Measurements from ENCODE around the gene PRELID3B.

Gene PRELID3B

GRCh38 chr20:59028812-59029211 is 13.8 kb downstream of the PRELID3B start:
- H4K20me1 ChIP-seq, result peaks cover 74% of the 10 kb centered on the region
- H3K4me1 ChIP-seq, result peaks cover 42% of the 10 kb centered on the region
- peak overlapping the region; percentile 23; the same call in 1 of the 2 replicates for H3K9ac ChIP-seq
- peak overlapping the region; percentile 37 for H3K4me2 ChIP-seq
- H3K9me3 ChIP-seq, result no peaks in the 10 kb centered on the region
- TF ChIP-seq Cebpa-rat (IDR thresholded peaks at IDR 0.05), result no peak
- H3K27me3 ChIP-seq, result no peaks in the 10 kb centered on the region
- H3K4me3 ChIP-seq, result no peak overlapping the region
- H3K36me3 ChIP-seq, result peaks cover 69% of the 10 kb centered on the region
- H3K27ac ChIP-seq, result no peak overlapping the region

- Histone ChIP-seq H4K20me1 (peaks cover 81% of the 10 kb centered on the region), H3K27ac (no peak overlapping the region), H3K4me2 (no peak overlapping the region), H3K4me1 (peaks cover 32% of the 10 kb centered on the region), H3K4me3 (no peak overlapping the region), H3K9ac (no peak overlapping the region), H3K36me3 (peaks cover 73% of the 10 kb centered on the region), H3K9me3 (no peaks in the 10 kb centered on the region), H3K27me3 (no peaks in the 10 kb centered on the region)
- TF ChIP-seq Cebpa-rat (IDR thresholded peaks at IDR 0.05), result no peak
Measured at GRCh38 chr20:59027741-59028320, 14.8 kb downstream of the PRELID3B start.

GRCh38 chr20:59026904-59027740 is 15.5 kb downstream of the PRELID3B start:
- Histone ChIP-seq H3K4me2 (no peak overlapping the region), H3K4me1 (peaks cover 30% of the 10 kb centered on the region), H4K20me1 (peaks cover 86% of the 10 kb centered on the region), H3K4me3 (no peak overlapping the region), H3K27me3 (no peaks in the 10 kb centered on the region), H3K36me3 (peaks cover 77% of the 10 kb centered on the region), H3K9me3 (no peaks in the 10 kb centered on the region), H3K9ac (no peak overlapping the region), H3K27ac (no peak overlapping the region)
- no peak for TF ChIP-seq Cebpa-rat (IDR thresholded peaks at IDR 0.05)

- no peak for TF ChIP-seq Cebpa-rat (IDR thresholded peaks at IDR 0.05)
- Histone ChIP-seq H3K27me3 (no peaks in the 10 kb centered on the region), H3K4me1 (peaks cover 19% of the 10 kb centered on the region), H4K20me1 (peaks cover 78% of the 10 kb centered on the region), H3K9ac (no peak overlapping the region), H3K4me2 (no peak overlapping the region), H3K4me3 (no peak overlapping the region), H3K9me3 (no peaks in the 10 kb centered on the region), H3K27ac (no peak overlapping the region), H3K36me3 (peaks cover 87% of the 10 kb centered on the region)
Measured at GRCh38 chr20:59025511-59025910, 17.1 kb downstream of the PRELID3B start.

GRCh38 chr20:59025086-59025485 is 17.5 kb downstream of the PRELID3B start:
- no peak for TF ChIP-seq Cebpa-rat (IDR thresholded peaks at IDR 0.05)
- Histone ChIP-seq H3K4me2 (no peak overlapping the region), H3K36me3 (peaks cover 85% of the 10 kb centered on the region), H3K27ac (no peak overlapping the region), H3K27me3 (no peaks in the 10 kb centered on the region), H3K4me1 (peaks cover 15% of the 10 kb centered on the region), H4K20me1 (peaks cover 74% of the 10 kb centered on the region), H3K9ac (no peak overlapping the region), H3K9me3 (no peaks in the 10 kb centered on the region), H3K4me3 (no peak overlapping the region)

GRCh38 chr20:59024111-59024530 is 18.5 kb downstream of the PRELID3B start:
- no peaks in the 10 kb centered on the region for H3K27me3 ChIP-seq
- no peak overlapping the region for H3K27ac ChIP-seq
- peaks cover 5% of the 10 kb centered on the region for H3K4me1 ChIP-seq
- no peak overlapping the region for H3K4me3 ChIP-seq
- no peak overlapping the region for H3K9ac ChIP-seq
- no peak for TF ChIP-seq Cebpa-rat (IDR thresholded peaks at IDR 0.05)
- peaks cover 64% of the 10 kb centered on the region for H4K20me1 ChIP-seq
- peaks cover 76% of the 10 kb centered on the region for H3K36me3 ChIP-seq
- no peak overlapping the region for H3K4me2 ChIP-seq
- no peaks in the 10 kb centered on the region for H3K9me3 ChIP-seq

- Histone ChIP-seq H3K9me3 (no peaks in the 10 kb centered on the region), H3K36me3 (peaks cover 71% of the 10 kb centered on the region), H3K27ac (no peak overlapping the region), H3K4me1 (no peaks in the 10 kb centered on the region), H4K20me1 (peaks cover 59% of the 10 kb centered on the region), H3K9ac (no peak overlapping the region), H3K4me2 (no peak overlapping the region), H3K27me3 (no peaks in the 10 kb centered on the region), H3K4me3 (no peak overlapping the region)
- TF ChIP-seq Cebpa-rat (IDR thresholded peaks at IDR 0.05), result no peak
Measured at GRCh38 chr20:59023616-59024015, 19.0 kb downstream of the PRELID3B start.

GRCh38 chr20:59022754-59023153 is 19.8 kb downstream of the PRELID3B start:
- H3K27ac ChIP-seq, result no peak overlapping the region
- H3K36me3 ChIP-seq, result peaks cover 62% of the 10 kb centered on the region
- TF ChIP-seq Cebpa-rat (IDR thresholded peaks at IDR 0.05), result no peak
- H3K4me2 ChIP-seq, result no peak overlapping the region
- H3K4me3 ChIP-seq, result no peak overlapping the region
- no peaks in the 10 kb centered on the region for H3K27me3 ChIP-seq
- peaks cover 51% of the 10 kb centered on the region for H4K20me1 ChIP-seq
- no peak overlapping the region for H3K9ac ChIP-seq
- peaks cover 1% of the 10 kb centered on the region; the same call in 1 of the 2 replicates for H3K4me1 ChIP-seq
- no peaks in the 10 kb centered on the region for H3K9me3 ChIP-seq

- H3K27ac ChIP-seq, result no peak overlapping the region
- no peak overlapping the region for H3K4me2 ChIP-seq
- no peaks in the 10 kb centered on the region for H3K9me3 ChIP-seq
Measured at GRCh38 chr20:59020938-59021551, 21.5 kb downstream of the PRELID3B start.

GRCh38 chr20:59019217-59019616 is 23.4 kb downstream of the PRELID3B start, which contains the start of gene TUBB1:
TUBB1 (plus strand) TSS chr20:59019429; CDS start chr20:59019523, 94 bp downstream.
- no peaks in the 10 kb centered on the region for H3K9me3 ChIP-seq
- peaks cover 30% of the 10 kb centered on the region for H3K4me1 ChIP-seq
- no peak within 1 kb of the TSS for H3K9ac ChIP-seq
- H3K36me3 ChIP-seq, result peaks cover 27% of the 10 kb centered on the region
- H3K27ac ChIP-seq, result no peak within 1 kb of the TSS
- H3K4me2 ChIP-seq, result no peak within 1 kb of the TSS
- H3K4me3 ChIP-seq, result no peak within 1 kb of the TSS
- no peaks in the 10 kb centered on the region for H3K27me3 ChIP-seq
- TF ChIP-seq Cebpa-rat (IDR thresholded peaks at IDR 0.05), result no peak
- peaks cover 15% of the 10 kb centered on the region for H4K20me1 ChIP-seq

More at GRCh38 chr20:59020938-59021551, 21.5 kb downstream of the PRELID3B start:
- Histone ChIP-seq H4K20me1 (peaks cover 33% of the 10 kb centered on the region), H3K9ac (no peak overlapping the region), H3K36me3 (peaks cover 45% of the 10 kb centered on the region), H3K4me1 (peaks cover 18% of the 10 kb centered on the region), H3K4me3 (no peak overlapping the region), H3K27me3 (no peaks in the 10 kb centered on the region)
- TF ChIP-seq Cebpa-rat (IDR thresholded peaks at IDR 0.05), result no peak
